Measurements from ENCODE around the gene GPRIN1. TPM values are rescaled to one million over a fixed set of nuclear protein-coding genes. Genes with fewer than 3 reads are reported as not detected.
A peak's percentile ranks its signal among the peaks of the same experiment; 100 is the strongest.

The GPRIN1 gene
- total RNA-seq, 4 donors from 2014 or later: 1.6 to 9.7 (median 3.6) TPM

DNA sequence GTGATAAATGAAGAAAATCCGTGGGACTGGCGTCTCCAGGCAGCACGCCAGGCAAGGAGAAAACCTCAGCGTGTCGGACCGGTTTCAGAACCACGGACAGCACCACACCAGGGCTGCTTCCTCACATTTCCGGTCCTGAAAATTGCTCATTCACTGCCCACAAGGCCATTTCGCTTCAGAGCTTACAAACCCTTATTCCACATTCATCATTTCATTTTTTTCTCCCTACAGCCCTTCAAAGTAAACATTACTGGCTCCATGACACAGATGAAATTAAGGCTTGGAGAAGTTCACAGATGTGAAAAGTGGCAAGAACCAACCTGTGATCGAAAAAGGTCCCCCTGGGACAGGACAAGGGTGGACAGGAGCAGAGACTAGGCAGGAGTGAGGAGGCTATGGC lies 1.5 kb upstream of the GPRIN1 start:
- TF ChIP-seq CTCF (IDR thresholded peaks at IDR 0.05): no peak
- intact Hi-C loops (cut with DNase I; ENCODE audit: low total_unique reads): no loop called here
- Histone ChIP-seq H3K36me3 (no peaks in the 10 kb centered on the region), H3K27ac (no peak overlapping the region), H3K27me3 (peaks cover 40% of the 10 kb centered on the region), H3K9me3 (no peaks in the 10 kb centered on the region), H3K4me3 (no peak overlapping the region), H3K4me1 (peaks cover 0 to 13% (median 10%) of the 10 kb centered on the region in 4 donors)
- DNase-seq: peak; percentile 76
- in situ Hi-C loops (cut with MboI; ENCODE audit: low pct_ligation_motif_present in 1 of 4, low pct_unique_long_range_greater_than_20kb in 1 of 4, low sequenced_read_pairs in 3 of 4): no loop called here
- 11% methylated on average over 10 of the region's 10 CpGs; no CpG with 5 or more reads in 1 of the 2 donors for WGBS, 2 donors (ENCODE audit: low coverage in 1 of 2)

DNA sequence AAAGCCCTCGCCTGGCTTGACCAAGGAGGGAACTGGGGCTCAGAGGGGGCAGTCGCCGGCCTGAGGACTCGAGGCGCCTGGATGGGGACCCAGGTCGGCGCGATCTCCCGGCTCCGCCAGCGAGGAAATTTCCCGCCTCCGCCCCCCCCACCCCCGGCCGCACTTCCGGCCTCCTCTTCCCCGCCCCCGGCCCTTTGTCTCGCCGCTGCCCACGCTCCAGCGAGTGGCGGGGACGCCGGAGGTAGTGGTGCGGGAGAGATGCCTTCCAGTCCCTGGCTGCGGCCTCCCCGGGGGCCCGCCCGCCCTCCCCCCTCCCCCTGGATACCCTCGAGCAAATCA lies 448 bp upstream of the GPRIN1 start:
- DNase-seq: no peak

GRCh38 chr5:176608937-176609723 lies 826 bp downstream of the GPRIN1 start:
- Histone ChIP-seq H3K4me3 (peak overlapping the region; percentile 45 to 72 (median 58)), H3K36me3 (no peaks in the 10 kb centered on the region), H3K9me3 (no peaks in the 10 kb centered on the region), H3K27ac (peak overlapping the region in 1 of 4 donors; percentile 53), H3K27me3 (peaks cover 25% of the 10 kb centered on the region), H3K4me1 (peaks cover 0 to 13% (median 10%) of the 10 kb centered on the region in 4 donors)
- in situ Hi-C loops (cut with MboI; ENCODE audit: low pct_ligation_motif_present in 1 of 4, low pct_unique_long_range_greater_than_20kb in 1 of 4, low sequenced_read_pairs in 3 of 4) (no loop called here), intact Hi-C loops (cut with DNase I; ENCODE audit: low total_unique reads) (no loop called here)
- WGBS, 2 donors (ENCODE audit: low coverage in 1 of 2): 80 to 81% methylated on average over 2 to 14 of the region's 46 CpGs
- TF ChIP-seq CTCF (IDR thresholded peaks at IDR 0.05) (no peak), POLR2AphosphoS5 (IDR thresholded peaks at IDR 0.05) (no peak), POLR2A (IDR thresholded peaks at IDR 0.05) (no peak), EP300 (IDR thresholded peaks at IDR 0.05; ENCODE audit: low read depth) (no peak)
- no peak for DNase-seq

More for the DNA sequence above, 448 bp upstream of the GPRIN1 start:
- intact Hi-C loops (cut with DNase I; ENCODE audit: low total_unique reads): no loop called here
- no peak for TF ChIP-seq POLR2AphosphoS5 (IDR thresholded peaks at IDR 0.05)
- TF ChIP-seq EP300 (IDR thresholded peaks at IDR 0.05; ENCODE audit: low read depth): no peak
- TF ChIP-seq POLR2A (IDR thresholded peaks at IDR 0.05): no peak
- TF ChIP-seq CTCF (IDR thresholded peaks at IDR 0.05): no peak
- in situ Hi-C loops (cut with MboI; ENCODE audit: low pct_ligation_motif_present in 1 of 4, low pct_unique_long_range_greater_than_20kb in 1 of 4, low sequenced_read_pairs in 3 of 4): no loop called here
- Histone ChIP-seq H3K36me3 (no peaks in the 10 kb centered on the region), H3K27ac (peak overlapping the region in 2 of 4 donors; percentile 18 to 53), H3K9me3 (no peaks in the 10 kb centered on the region), H3K27me3 (peaks cover 32% of the 10 kb centered on the region), H3K4me1 (peaks cover 0 to 13% (median 10%) of the 10 kb centered on the region in 4 donors), H3K4me3 (peak overlapping the region; percentile 45 to 72 (median 58))
- 2% methylated on average over 13 of the region's 31 CpGs; no CpG with 5 or more reads in 1 of the 2 donors for WGBS, 2 donors (ENCODE audit: low coverage in 1 of 2)

- TF ChIP-seq POLR2AphosphoS5 (IDR thresholded peaks at IDR 0.05) (no peak), POLR2A (IDR thresholded peaks at IDR 0.05) (no peak), CTCF (IDR thresholded peaks at IDR 0.05) (no peak), EP300 (IDR thresholded peaks at IDR 0.05; ENCODE audit: low read depth) (no peak)
- WGBS, 2 donors (ENCODE audit: low coverage in 1 of 2): 94% methylated on average over 4 of the region's 4 CpGs; no CpG with 5 or more reads in 1 of the 2 donors
- intact Hi-C loops (cut with DNase I; ENCODE audit: low total_unique reads) (no loop called here), in situ Hi-C loops (cut with MboI; ENCODE audit: low pct_ligation_motif_present in 1 of 4, low pct_unique_long_range_greater_than_20kb in 1 of 4, low sequenced_read_pairs in 3 of 4) (no loop called here)
- no peak overlapping the region for H3K27ac ChIP-seq
- H3K4me3 ChIP-seq: no peak overlapping the region
- H3K36me3 ChIP-seq: no peaks in the 10 kb centered on the region
- H3K9me3 ChIP-seq: no peaks in the 10 kb centered on the region
- peaks cover 0 to 13% (median 10%) of the 10 kb centered on the region in 4 donors for H3K4me1 ChIP-seq
- DNase-seq: no peak
- peaks cover 25% of the 10 kb centered on the region for H3K27me3 ChIP-seq
Observed at GRCh38 chr5:176608142-176608705, 1.7 kb downstream of the GPRIN1 start.

Measured in transverse colon (tissue), 4 donors.